GM19239 (cell line): ENCODE results near the gene GRM8.

Experiments
- DNase-seq: peaks from one replicate; pipeline ENCODE4 v3.0.0; 2011; ENCODE audit warnings: low spot score; ENCODE audit not compliant: insufficient read length
- FAIRE-seq: peaks from 2 replicates; lab custom pipeline; 2011; peaks lifted over from hg19 to GRCh38; lab: Jason Lieb, UNC

Gene GRM8

DNA sequence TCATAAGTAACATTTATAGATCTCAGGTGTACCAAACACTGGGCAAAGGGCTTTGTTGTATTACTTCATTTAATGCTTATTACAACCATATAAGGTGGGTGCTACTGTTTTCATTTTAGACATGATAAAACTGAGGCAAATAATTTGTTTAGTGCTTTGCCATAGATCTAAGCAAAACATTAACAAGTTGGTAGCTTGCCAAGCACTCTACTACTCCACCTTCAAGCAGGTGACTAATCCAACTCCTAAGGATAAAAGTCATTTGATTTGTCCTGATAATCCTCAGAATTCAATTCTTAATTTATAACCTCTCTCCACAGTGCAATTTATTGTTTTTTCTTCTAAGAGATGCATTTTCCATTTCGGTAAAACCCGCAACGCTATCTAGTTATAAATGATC is 646.4 kb downstream of the GRM8 start:
- DNase-seq (no peak), FAIRE-seq (peak; percentile 8)

DNA sequence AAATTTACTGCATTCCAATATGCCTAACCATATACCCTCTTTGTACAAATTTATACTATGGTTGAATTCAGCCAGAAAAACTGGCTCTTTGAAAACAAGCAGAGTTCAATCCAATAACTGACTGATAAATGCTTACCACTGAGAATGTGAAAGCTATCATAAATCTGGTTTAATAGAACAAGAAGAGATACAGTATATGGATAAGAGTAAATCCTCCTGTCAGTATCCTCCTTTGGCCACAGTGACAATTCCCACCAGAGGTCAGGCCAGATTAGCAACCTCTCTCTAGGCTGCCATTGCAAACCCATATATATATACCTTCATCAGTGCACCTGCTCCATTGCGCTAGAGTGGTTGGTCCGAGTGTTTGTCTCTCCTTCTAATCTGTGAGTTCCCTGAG is 647.2 kb downstream of the GRM8 start:
- FAIRE-seq = no peak

DNA sequence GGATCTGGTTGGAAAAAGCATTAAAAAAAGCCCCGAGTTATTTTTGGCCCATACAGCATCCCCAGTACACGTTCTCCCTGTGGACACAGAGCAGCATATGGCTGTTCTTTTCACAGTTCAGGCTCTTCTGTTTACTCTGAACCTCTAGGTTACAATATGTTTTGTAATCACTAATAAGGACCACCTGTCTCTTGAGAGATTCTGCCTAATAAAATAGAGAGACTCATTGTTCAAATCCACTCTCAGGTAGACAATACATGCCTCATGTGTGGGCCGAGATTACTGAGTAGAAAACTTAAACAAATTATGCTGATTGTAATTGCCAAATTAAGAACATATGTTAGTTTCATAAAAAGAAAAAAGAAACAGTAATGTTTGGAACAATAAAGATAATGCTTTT is 647.7 kb downstream of the GRM8 start:
- no peak for DNase-seq
- FAIRE-seq = no peak

More for the DNA sequence above, 647.2 kb downstream of the GRM8 start:
- no peak for DNase-seq

DNA sequence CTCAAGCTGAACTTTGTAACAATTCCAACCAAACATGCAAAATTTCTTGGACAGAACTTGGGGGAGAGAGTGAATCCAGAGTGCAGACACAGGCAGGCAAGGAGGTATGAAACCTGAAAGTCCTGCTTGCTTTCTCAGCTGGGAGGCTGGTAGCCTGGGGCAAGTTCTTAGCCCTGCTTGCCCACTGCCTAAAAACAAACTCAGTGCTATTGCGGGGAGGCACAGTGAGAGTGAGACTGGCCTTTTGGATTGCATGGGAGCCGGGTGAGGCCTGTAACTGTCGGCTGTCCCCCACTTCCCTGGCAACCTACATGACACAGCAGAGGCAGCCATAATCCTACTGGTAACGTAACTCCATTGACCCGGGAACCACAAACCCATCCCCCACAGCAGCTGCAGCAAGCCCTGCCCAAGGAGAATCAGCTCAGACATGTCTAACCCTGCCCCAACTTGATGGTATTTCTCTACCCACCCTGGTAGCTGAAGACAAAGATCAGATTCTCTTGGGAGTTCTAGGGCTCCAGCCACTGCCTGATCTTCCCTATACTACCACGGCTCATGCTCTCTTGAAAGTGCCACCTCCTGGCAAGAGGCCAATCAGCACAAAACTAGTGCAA is 663.6 kb downstream of the GRM8 start:
- DNase-seq = no peak
- no peak for FAIRE-seq

DNA sequence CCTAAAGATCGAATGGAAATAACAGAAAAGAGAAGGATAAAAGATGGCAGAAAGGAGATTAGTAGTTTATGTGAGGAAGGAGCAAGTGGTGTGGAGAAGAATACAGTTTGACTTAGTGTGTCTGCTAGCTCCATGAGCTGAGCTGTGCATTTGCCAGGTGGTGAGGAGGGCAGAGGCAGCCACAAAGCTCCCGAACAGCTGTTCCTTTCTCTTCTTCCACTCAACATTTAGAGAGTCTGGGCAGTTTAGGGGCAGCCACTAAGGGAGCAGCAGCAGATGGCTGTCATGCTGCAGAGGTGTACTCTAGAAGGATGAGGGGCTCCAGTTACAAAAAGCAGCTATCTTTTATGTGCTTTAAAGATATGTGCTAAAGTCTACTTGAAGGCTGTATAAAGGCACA is 674.4 kb downstream of the GRM8 start:
- FAIRE-seq = no peak
- no peak for DNase-seq

DNA sequence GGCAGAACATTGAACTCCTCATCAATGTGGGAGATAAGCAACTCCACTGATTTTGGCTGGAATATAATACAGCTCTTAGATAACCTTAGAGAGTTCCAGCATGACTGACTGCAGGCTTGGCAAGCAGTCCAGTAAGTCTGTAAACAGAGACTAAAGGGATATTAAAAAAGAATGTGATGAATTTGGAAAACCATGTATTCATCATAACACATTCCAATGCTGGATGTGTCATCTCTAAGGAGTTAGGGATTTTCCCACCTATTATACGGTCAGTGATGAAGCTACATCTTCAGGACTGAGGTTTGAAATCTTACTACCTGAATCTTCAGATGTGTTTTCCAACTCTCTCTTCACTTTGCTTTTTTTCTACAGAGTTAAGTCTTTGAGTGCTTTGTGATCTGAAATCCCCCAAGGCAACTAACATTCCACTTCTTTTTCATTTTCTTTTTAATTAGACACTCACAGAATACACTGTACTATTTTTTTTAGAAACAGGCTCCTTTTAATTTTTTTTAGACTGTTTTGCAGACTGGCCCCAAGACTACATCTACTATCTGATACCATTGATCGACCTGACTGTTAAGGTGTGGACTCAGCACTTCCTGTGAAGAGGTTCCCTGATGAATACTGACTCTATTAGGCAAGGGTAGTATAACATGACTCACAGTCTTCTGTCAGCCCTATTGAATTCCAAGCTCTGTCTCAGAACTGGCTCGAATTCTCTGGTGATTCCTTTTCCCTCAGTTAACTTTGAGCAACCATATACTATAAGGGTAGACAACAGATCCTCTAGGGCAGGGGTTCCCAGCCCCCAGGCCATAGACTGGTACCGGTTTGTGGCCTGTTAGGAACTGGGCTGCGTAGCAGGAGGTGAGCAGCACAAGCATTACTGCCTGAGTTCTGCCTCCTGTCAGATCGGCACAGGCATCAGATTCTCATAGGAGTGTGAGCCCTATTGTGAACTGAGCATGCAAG is 678.2 kb downstream of the GRM8 start:
- FAIRE-seq = no peak
- DNase-seq = no peak

DNA sequence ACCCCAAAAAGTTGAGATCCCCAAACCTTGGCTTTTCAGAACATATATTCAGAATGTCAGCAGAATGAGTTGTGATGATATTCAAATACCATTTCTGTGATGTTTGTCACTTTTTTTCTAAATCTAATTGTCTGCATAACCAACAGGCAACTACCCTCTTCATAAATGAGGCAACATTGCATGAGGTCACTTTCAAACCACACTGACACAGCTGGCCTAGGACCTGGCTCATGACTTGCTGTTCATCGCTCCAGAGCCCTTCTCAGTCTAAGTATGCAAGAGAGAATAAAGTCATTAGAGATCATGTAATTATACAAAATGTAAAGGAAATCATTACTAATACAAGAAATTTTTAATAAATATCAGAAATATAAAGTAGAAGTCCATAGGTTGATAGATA is 681.9 kb downstream of the GRM8 start:
- FAIRE-seq (peak; percentile 65), DNase-seq (no peak)

DNA sequence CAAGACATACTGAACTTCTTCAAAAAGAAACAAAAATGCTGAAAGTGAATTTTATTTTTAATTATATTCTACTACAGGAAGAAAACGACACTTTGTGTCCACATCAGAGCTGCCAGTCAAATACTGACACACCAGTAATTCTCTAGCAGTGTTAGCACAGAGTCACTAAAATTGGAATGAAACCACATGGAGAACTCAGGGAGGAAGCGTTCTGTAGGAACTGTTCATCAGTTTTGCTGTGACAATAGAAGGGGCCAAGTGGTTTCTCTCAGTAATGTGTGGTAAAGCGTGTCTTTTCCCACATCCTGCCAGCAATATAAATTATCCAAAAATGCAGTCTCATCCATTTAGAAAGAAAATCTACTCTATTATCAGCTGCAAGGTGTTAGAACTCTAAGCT is 683.3 kb downstream of the GRM8 start:
- FAIRE-seq (peak; percentile 33), DNase-seq (no peak)

DNA sequence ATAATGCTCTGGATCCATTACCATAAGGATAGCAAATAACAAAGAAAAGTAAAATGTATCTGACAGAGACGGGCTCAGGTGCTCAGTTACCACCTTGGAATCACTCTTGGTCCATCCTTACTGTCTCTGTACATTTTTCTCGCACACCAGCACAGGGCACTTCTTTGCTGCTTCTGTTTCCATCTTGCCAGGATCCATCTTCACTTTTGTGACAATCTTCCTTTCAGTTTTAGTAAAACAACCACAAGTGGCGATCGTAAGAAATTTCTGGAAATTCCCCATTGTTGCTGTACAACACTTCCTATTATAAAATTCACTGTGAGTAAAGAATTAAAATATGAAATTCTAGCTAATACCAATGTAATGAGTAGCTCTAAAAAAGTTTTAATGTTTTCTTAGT is 695.5 kb downstream of the GRM8 start:
- DNase-seq (no peak), FAIRE-seq (no peak)

DNA sequence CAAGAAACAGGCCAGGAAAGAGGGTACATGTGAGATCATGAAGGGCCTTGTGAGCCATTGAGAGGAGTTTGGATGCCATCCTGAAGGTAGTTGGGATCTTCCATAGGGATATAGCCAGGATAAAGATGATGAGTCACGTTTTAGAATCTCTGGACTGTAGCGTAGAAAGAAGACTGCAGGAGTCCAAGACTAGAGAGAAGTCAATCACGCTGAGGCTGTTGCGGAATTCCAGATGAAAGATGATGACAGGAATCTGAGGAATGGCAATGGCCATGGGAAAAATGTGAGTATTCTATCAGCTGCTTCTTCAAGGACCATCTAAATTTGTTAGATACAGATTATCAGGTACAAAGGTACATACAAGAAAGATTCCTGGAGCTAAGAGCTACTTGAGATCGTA is 711.3 kb downstream of the GRM8 start:
- no peak for FAIRE-seq
- DNase-seq = no peak

DNA sequence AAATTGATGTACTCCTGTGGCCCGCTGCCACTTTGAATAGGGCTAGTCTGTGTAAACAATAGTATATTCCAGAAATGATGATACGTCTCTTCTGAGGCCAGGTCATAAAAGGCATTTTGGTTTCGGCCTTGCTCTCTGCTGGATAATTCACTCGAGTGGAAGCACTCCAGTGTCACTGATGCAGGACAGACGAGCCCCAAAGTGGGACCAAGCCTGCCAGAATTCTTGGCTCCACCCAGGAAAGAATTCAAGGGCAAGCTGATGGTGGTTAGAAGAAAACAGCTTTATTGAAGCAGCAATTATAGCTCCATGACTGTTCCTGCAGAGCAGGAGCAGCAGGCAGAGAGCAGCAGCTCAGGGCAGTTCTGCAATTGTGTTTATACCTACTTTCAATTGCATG is 717.6 kb downstream of the GRM8 start:
- DNase-seq (no peak), FAIRE-seq (no peak)

DNA sequence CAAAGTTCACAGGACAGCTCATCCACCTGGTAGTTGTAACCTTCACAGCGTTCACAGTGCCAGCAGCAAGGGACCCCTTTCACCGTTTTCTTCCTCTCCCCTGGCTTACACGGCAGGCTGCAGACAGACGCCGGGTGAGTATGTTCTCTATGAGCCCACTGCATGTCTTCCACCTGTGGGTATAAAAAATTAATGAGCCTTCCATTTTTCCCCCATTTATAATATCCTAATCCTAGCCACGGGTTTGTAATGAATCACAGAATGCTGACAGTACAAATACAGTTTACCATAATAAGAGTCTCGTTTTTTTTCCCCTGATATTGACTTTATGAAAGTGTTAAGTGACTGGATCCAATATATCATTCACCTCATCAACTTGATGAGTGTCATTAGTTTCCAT is 719.0 kb downstream of the GRM8 start:
- DNase-seq (no peak), FAIRE-seq (no peak)

DNA sequence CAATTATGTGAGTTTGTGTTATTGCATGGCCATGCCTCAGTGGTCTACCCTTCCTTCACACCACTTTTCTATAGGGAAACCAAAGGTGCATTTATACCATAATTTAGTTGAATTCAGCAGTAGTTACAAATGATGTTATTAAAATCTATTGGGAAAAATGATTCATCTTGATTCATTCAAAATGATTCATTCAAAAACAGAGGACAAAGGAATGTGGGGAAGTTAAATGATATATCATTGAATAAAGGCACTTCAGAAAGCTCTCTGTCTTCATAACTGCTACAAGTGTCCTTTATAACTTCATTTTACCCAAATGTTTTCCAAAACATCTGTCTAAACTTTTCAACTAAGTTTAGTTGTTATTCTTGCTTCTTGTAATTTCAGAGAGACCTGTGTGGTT is 722.9 kb downstream of the GRM8 start:
- DNase-seq = no peak

DNA sequence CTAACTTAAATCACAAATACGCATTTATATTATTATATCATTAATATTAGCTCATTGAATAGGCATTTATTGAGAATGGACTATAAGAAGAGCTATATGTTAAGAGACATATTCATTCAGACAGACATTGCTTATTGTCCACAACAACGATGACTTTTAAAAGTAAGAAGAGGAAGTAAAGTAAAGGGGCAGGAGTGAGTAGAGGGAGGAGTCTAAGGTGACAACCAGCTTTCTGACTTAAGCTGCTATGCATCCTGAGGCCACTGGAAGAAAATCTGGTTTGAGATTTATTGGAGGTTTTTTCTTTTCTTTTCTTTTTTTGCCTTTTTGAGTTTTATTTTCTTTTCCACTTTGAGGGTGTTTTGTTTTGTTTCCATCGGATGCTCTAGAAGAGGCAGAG is 723.5 kb downstream of the GRM8 start:
- FAIRE-seq = no peak
- DNase-seq = no peak

More for the DNA sequence above, 722.9 kb downstream of the GRM8 start:
- FAIRE-seq = no peak

DNA sequence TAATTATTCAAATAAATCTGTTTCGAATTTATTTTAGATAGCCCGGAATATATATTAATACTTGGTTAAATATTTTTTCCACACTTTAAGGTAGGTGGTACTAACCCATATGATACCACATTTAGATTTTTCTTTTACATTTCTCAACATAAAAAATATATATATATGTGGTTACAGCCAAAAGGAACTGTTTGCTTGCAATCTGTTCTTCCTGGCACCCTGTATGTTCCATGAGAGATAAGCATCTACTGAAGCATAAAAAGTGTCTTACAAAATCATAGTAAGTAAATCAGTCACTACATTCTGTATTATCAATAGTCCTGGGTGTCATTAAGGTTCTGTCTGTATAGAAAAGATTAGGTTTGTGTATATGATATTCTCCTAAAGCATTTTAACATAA is 726.8 kb downstream of the GRM8 start:
- DNase-seq (no peak), FAIRE-seq (peak; percentile 23)

DNA sequence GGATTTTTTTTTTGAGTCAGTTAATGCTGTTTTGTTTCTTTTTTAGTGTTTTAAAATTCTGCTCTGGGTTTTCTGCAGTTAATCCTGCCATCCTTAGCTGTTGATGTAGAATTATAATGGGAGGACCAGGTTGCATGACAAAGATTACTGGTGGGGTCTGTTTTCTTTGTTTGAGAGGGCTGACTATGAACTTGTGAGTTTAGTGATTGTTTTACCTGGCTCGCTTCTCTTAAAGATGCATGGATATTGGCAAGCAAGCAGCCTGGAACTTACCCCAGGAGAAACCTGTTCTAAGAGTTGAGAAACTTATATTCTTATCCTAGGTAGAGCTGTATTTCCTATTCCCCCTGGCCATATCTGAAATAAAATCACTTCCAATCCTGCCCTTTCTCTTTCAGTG is 727.8 kb downstream of the GRM8 start:
- FAIRE-seq (no peak), DNase-seq (no peak)

DNA sequence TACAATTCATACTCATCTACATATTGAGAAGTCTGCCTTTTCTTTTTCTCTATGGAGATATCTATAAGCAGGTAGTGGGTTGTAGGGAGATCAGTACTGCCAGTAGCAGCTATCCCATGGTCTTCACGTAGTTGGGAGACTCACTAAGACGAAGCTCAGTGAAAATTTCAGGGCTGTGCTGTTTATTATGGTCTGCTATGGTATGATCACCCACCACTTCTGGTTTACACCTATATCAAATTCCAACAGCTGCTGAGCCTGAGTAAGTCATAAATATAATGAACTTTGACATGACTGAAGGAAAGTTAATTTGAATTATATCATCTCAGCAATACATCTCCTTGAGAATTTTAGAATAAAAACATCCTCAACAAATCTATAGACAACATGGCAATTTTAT is 741.7 kb downstream of the GRM8 start:
- DNase-seq = no peak
- FAIRE-seq = no peak

DNA sequence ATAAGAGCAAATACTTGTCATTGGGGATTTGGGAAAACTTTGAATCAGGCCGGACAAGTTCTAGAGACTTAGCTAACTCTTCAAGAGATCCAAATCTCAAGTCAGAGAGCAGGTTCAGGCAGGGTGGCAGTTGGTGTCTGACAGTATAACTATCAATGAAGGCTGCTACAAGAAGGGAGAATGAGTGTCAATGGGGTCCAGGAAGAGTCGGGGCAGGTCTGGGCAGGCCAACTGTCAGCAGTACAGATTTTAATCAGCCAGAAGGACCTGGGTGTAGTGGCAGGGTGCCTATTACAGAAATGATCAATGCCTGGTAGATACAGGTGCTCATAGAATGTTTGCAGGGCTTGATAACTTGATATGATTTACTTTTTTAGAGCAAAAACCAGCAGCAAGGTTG is 751.1 kb downstream of the GRM8 start:
- DNase-seq = no peak

DNA sequence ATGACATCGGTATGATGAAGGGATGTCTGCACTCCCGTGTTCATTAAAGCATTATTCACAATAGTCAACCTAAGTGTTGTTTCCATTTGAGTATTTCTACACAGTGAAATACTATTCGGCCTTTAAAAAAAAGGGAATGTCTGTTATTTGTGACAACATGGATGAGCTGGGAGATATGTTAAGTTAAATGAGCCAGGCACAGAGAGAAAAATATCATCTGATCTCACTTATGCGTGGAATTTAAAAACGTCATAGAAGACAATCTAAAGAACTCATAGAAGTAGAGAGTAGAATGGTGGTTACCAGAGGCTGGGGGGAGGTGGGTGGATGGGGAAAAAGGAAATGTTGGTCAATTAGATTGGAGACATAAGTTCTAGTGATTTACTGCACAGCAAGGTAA is 753.3 kb downstream of the GRM8 start:
- FAIRE-seq (no peak), DNase-seq (no peak)

More for the DNA sequence above, 751.1 kb downstream of the GRM8 start:
- FAIRE-seq = no peak

DNA sequence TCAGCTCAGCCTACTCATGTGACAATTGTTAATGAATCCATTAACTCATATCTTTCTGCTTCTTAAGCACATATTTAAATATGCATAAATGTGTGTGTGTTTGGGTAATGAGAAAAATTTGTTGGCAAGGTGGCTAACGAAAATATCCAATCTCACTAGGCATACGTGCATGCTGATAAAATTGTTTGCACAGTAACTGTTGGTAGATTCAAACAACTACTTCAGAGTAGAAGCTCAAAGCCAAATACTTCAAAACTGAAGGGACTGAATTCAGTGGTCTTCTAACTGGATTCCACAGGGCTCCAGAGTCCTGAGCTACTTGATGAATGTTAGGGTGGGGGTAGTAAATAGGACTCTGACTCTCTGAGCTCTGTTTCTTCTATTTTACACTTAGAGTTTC is 757.0 kb downstream of the GRM8 start:
- DNase-seq (no peak), FAIRE-seq (no peak)

DNA sequence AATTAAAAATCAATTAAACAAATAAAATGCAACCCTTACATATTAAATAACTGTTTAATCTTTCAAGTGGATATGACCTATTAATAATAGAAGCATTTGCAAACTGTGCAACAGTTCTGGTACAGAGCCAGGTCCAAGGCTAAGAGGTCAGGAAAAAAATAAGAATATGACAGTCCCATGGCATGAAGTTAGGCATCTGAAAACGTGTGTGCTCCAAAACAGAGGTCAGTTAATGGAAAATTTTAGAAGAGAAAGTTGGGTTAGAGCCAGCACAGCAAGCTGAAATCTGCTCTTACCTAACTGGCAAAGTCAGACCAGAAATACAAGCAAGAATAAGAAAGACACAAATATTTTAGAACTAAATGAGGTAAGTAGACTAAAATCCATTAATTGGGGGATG is 757.7 kb downstream of the GRM8 start:
- FAIRE-seq = no peak
- DNase-seq = no peak

DNA sequence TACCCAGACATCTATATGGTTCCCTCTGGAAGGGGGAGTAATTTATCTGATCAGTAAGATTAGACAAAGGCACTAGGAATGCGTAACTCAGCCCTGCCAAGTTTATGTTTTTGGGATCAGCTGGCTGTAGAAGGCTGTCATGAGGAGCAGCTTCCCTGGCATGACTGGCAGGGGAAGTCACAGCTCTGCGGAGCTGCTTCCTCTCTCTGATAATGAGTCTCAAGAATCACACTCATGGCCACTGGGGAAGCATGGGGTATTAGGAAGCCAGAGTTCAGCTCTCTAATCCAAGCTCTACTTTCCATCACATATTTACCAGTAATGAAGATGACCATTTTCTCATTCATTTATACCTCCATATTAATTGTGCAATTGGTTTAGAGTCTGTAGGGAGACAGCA is 758.9 kb downstream of the GRM8 start:
- no peak for FAIRE-seq
- no peak for DNase-seq
